HEK293 (cell line): Measurements from ENCODE around the gene NPDC1.

Experiments used
- CTCF ChIA-PET: fragments of 350-600 bp; formaldehyde crosslinking; extraction: SDS; loops from one replicate; lab custom pipeline; 2021; ENCODE audit warnings: antibody characterized with exemption; lab: Yijun Ruan, JAX
- POLR2A ChIA-PET: fragments of 300-600 bp; formaldehyde crosslinking; extraction: SDS; loops from one replicate; lab custom pipeline; 2020; ENCODE audit warnings: antibody characterized with exemption, inconsistent platforms; lab: Yijun Ruan, JAX
- H3K27ac ChIP-seq: fragments of 200-500 bp; sonication (Bioruptor generic); 2 replicates; pipeline ENCODE4 v1.5.1; 2014; ENCODE audit warnings: low read depth, low read length, control low read depth, inconsistent platforms; ENCODE audit errors: extremely low read depth
- H3K36me3 ChIP-seq, 2 experiments: fragments of 200-500 bp in 1 of 2; sonication (Bioruptor generic) in 1 of 2; 1 replicate in 1 of 2; 2 replicates in 1 of 2; pipeline ENCODE4 v1.5.1; 2014 to 2017; ENCODE audit warnings: inconsistent platforms in 2 of 2, low read length in 2 of 2; ENCODE audit not compliant: control insufficient read depth in 2 of 2, insufficient read depth in 1 of 2
- H3K4me1 ChIP-seq: fragments of 200-500 bp; sonication (Bioruptor generic); 2 replicates; pipeline ENCODE4 v1.5.1; 2014; ENCODE audit warnings: mild to moderate bottlenecking, low read length, inconsistent platforms; ENCODE audit not compliant: control insufficient read depth, insufficient read depth
- H3K4me3 ChIP-seq: 2 replicates; pipeline ENCODE4 v1.5.1; 2011; ENCODE audit warnings: low read depth, mild to moderate bottlenecking, control low read depth, low read length, moderate library complexity
- H3K9me3 ChIP-seq: fragments of 200-500 bp; sonication (Bioruptor generic); 2 replicates; pipeline ENCODE4 v1.5.1; 2014; ENCODE audit warnings: low read depth, low read length, inconsistent platforms; ENCODE audit not compliant: control insufficient read depth, insufficient read depth
- EGR2 ChIP-seq: fragments of 450-650 bp; formaldehyde crosslinking; IDR thresholded peaks from 2 replicates; pipeline ENCODE4 v1.5.1; 2016; ENCODE audit warnings: low read depth, missing biosample characterization, missing genetic modification characterization
- GLIS1 ChIP-seq: fragments of 450-650 bp; formaldehyde crosslinking; IDR thresholded peaks from 2 replicates; pipeline ENCODE4 v1.5.1; 2016; ENCODE audit warnings: missing biosample characterization, missing genetic modification characterization
- GLIS2 ChIP-seq: fragments of 450-650 bp; formaldehyde crosslinking; IDR thresholded peaks from 2 replicates; pipeline ENCODE4 v1.5.1; 2016; ENCODE audit warnings: missing biosample characterization, missing genetic modification characterization
- HOXC10 ChIP-seq: sonication (generic); formaldehyde crosslinking; IDR thresholded peaks from 2 replicates; pipeline ENCODE4 v1.8.1; 2023; ENCODE audit warnings: mild to moderate bottlenecking, missing genetic modification reagents
- IKZF3 ChIP-seq: fragments of 450-650 bp; IDR thresholded peaks from 2 replicates; pipeline ENCODE4 v1.5.0; 2018; ENCODE audit warnings: missing biosample characterization, mild to moderate bottlenecking, missing genetic modification characterization, moderate library complexity
- KLF1 ChIP-seq: fragments of 450-650 bp; formaldehyde crosslinking; IDR thresholded peaks from 2 replicates; pipeline ENCODE4 v1.5.1; 2016; ENCODE audit warnings: missing biosample characterization, missing genetic modification characterization
- KLF8 ChIP-seq: fragments of 450-650 bp; formaldehyde crosslinking; IDR thresholded peaks from 2 replicates; pipeline ENCODE4 v1.5.1; 2016; ENCODE audit warnings: missing biosample characterization, missing genetic modification characterization
- SCRT1 ChIP-seq: fragments of 450-650 bp; formaldehyde crosslinking; IDR thresholded peaks from 2 replicates; pipeline ENCODE4 v1.5.1; 2016; ENCODE audit warnings: missing biosample characterization, missing genetic modification characterization, borderline replicate concordance
- SETDB1 ChIP-seq: IDR thresholded peaks from one replicate; pipeline ENCODE4 v1.6.1; 2017; ENCODE audit warnings: mild to moderate bottlenecking, low read length, moderate library complexity, mixed read lengths; ENCODE audit not compliant: insufficient read length
- ZBTB8A ChIP-seq: fragments of 450-650 bp; formaldehyde crosslinking; IDR thresholded peaks from 2 replicates; pipeline ENCODE4 v1.5.1; 2016; ENCODE audit warnings: missing biosample characterization, missing genetic modification characterization
- ZFHX2 ChIP-seq: fragments of 450-650 bp; formaldehyde crosslinking; conservative IDR thresholded peaks from 2 replicates; pipeline ENCODE4 v1.5.1; 2016; ENCODE audit warnings: missing biosample characterization, missing genetic modification characterization
- ZFP3 ChIP-seq: fragments of 450-650 bp; formaldehyde crosslinking; IDR thresholded peaks from 2 replicates; pipeline ENCODE4 v1.5.1; 2016; ENCODE audit warnings: low read depth, missing biosample characterization, missing genetic modification characterization
- ZNF140 ChIP-seq: fragments of 450-650 bp; formaldehyde crosslinking; IDR thresholded peaks from 2 replicates; pipeline ENCODE4 v1.5.1; 2016; ENCODE audit warnings: missing biosample characterization, missing genetic modification characterization
- ZNF223 ChIP-seq: fragments of 450-650 bp; formaldehyde crosslinking; IDR thresholded peaks from 2 replicates; pipeline ENCODE4 v1.5.1; 2016; ENCODE audit warnings: missing biosample characterization, missing genetic modification characterization
- ZNF302 ChIP-seq: fragments of 450-650 bp; formaldehyde crosslinking; IDR thresholded peaks from 2 replicates; pipeline ENCODE4 v1.5.1; 2016; ENCODE audit warnings: missing biosample characterization, missing genetic modification characterization, low read depth
- ZNF341 ChIP-seq: fragments of 450-650 bp; formaldehyde crosslinking; IDR thresholded peaks from 2 replicates; pipeline ENCODE4; 2016; ENCODE audit warnings: low read depth, missing biosample characterization, missing genetic modification characterization
- ZNF514 ChIP-seq: fragments of 450-650 bp; formaldehyde crosslinking; IDR thresholded peaks from 2 replicates; pipeline ENCODE4 v1.5.1; 2016; ENCODE audit warnings: missing biosample characterization, missing genetic modification characterization
- ZNF600 ChIP-seq: fragments of 450-650 bp; formaldehyde crosslinking; IDR thresholded peaks from 2 replicates; pipeline ENCODE4 v1.5.1; 2016; ENCODE audit warnings: missing biosample characterization, missing genetic modification characterization
- ZNF623 ChIP-seq: fragments of 450-650 bp; formaldehyde crosslinking; IDR thresholded peaks from 2 replicates; pipeline ENCODE4 v1.5.1; 2016; ENCODE audit warnings: missing biosample characterization, missing genetic modification characterization
- ZNF626 ChIP-seq: fragments of 450-650 bp; sonication (Bioruptor Pico); formaldehyde crosslinking; IDR thresholded peaks from 2 replicates; pipeline ENCODE4 v1.5.1; 2018; ENCODE audit warnings: missing biosample characterization, missing genetic modification characterization, inconsistent platforms
- ZSCAN23 ChIP-seq: fragments of 450-650 bp; formaldehyde crosslinking; IDR thresholded peaks from 2 replicates; pipeline ENCODE4 v1.5.1; 2016; ENCODE audit warnings: missing biosample characterization, missing genetic modification characterization
- TF ChIP-seq, protein P1 (sequence below): fragments of 450-650 bp; formaldehyde crosslinking; conservative IDR thresholded peaks from 2 replicates; pipeline ENCODE4 v1.5.1; 2016; ENCODE audit warnings: low read depth, missing biosample characterization, missing genetic modification characterization
- TF ChIP-seq, protein P2 (sequence below): fragments of 450-650 bp; formaldehyde crosslinking; IDR thresholded peaks from 2 replicates; pipeline ENCODE4 v1.5.1; 2016; ENCODE audit warnings: missing biosample characterization, missing genetic modification characterization
- TF ChIP-seq, protein P3 (sequence below): fragments of 450-650 bp; formaldehyde crosslinking; IDR thresholded peaks from 2 replicates; pipeline ENCODE4 v1.5.1; 2017; ENCODE audit warnings: missing biosample characterization, missing genetic modification characterization
- TF ChIP-seq, protein P4 (sequence below): fragments of 450-650 bp; formaldehyde crosslinking; optimal IDR thresholded peaks from 2 replicates; pipeline ENCODE3; 2016; ENCODE audit warnings: missing biosample characterization, mild to moderate bottlenecking, missing genetic modification characterization

The NPDC1 gene

DNA sequence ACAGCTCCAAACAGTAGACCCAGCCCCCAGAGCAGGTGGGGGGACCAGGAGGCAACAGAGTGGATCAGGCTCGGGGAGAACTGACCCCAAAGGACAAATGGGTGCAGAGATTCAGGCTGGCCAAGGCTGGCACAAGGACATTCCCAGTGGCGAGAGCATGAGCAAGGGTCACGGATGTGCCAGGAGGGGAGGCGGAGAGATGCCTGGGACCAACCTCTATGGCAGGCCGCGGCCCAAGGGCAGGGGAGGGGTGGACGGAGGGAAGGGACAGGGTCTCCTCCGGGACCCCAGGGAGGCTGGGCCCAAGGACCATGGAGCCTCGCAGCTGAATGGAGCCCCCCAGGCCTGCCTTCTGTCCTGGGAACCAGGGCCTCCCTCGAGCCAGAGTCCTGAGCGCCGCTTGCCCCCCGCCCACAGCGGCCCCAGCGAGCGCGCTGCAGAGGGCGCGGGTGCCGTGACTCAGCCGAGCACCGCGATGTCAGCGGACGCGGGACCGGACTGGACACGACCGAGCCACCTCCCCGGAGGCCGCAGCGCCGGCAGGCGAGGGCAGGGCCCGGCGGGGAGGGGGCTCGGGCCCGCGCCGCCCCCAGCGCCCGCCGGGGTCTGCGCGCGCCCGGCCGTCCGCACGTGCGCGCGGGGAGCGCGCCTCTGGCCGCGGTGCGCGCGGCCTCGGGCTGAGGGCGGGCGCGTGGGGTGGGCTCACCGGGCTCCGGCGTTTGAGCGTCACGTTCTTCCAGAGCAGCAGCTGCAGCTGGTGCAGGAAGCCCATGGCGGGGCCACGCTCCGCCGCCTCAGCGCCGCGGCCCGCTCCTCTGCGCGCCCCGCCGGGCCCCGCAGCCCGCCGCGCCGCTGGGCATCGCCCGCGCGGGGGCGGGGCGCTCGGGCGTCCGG, 18.4 kb downstream of the NPDC1 start, which contains the start of gene ABCA2:
TSS of gene ABCA2 (minus strand) at position 869 of the 894 bp plus-strand sequence. CDS start at position 772, 97 bp downstream.
- peak within 1 kb of the TSS; percentile 66; the same call in 1 of the 2 replicates for H3K27ac ChIP-seq
- ChIA-PET CTCF (interaction anchor here (0.7 to 5.8 kb wide), 20 partner anchors 8 to 244 kb away, joined by 3 to 86 read pairs (median 10); partner anchors contain the start of genes CLIC3, MAN1B1, NPDC1 and RNF224), POLR2A (interaction anchor here (0.6 to 1.4 kb wide), 2 partner anchors 43 to 79 kb away, joined by 3 read pairs; no protein-coding TSS in a partner anchor)
- no peak for TF ChIP-seq IKZF3 (tag by site-specific recombination)
- no peak for TF ChIP-seq SETDB1
- no peak for TF ChIP-seq ZFP3 (tag by site-specific recombination)
- peak; percentile 57 for TF ChIP-seq ZBTB8A
- no peak for TF ChIP-seq ZNF600 (tag by site-specific recombination)
- TF ChIP-seq SCRT1: no peak
- TF ChIP-seq, protein P1, sequence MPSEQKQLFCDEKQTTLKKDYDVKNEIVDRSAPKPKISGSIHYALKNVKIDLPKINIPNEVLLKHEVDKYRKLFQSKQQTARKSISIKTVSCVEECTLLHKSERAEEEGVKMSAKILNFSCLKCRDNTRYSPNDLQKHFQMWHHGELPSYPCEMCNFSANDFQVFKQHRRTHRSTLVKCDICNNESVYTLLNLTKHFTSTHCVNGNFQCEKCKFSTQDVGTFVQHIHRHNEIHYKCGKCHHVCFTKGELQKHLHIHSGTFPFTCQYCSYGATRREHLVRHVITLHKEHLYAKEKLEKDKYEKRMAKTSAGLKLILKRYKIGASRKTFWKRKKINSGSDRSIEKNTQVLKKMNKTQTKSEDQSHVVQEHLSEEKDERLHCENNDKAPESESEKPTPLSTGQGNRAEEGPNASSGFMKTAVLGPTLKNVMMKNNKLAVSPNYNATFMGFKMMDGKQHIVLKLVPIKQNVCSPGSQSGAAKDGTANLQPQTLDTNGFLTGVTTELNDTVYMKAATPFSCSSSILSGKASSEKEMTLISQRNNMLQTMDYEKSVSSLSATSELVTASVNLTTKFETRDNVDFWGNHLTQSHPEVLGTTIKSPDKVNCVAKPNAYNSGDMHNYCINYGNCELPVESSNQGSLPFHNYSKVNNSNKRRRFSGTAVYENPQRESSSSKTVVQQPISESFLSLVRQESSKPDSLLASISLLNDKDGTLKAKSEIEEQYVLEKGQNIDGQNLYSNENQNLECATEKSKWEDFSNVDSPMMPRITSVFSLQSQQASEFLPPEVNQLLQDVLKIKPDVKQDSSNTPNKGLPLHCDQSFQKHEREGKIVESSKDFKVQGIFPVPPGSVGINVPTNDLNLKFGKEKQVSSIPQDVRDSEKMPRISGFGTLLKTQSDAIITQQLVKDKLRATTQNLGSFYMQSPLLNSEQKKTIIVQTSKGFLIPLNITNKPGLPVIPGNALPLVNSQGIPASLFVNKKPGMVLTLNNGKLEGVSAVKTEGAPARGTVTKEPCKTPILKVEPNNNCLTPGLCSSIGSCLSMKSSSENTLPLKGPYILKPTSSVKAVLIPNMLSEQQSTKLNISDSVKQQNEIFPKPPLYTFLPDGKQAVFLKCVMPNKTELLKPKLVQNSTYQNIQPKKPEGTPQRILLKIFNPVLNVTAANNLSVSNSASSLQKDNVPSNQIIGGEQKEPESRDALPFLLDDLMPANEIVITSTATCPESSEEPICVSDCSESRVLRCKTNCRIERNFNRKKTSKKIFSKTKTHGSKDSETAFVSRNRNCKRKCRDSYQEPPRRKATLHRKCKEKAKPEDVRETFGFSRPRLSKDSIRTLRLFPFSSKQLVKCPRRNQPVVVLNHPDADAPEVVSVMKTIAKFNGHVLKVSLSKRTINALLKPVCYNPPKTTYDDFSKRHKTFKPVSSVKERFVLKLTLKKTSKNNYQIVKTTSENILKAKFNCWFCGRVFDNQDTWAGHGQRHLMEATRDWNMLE (tag by site-specific recombination): no peak
- no peak for TF ChIP-seq ZSCAN23 (tag by site-specific recombination)
- 0 out of 2 replicates have a peak, but pooled peaks have one; percentile 10 for TF ChIP-seq ZNF341 (tag by site-specific recombination)
- TF ChIP-seq, protein P2, sequence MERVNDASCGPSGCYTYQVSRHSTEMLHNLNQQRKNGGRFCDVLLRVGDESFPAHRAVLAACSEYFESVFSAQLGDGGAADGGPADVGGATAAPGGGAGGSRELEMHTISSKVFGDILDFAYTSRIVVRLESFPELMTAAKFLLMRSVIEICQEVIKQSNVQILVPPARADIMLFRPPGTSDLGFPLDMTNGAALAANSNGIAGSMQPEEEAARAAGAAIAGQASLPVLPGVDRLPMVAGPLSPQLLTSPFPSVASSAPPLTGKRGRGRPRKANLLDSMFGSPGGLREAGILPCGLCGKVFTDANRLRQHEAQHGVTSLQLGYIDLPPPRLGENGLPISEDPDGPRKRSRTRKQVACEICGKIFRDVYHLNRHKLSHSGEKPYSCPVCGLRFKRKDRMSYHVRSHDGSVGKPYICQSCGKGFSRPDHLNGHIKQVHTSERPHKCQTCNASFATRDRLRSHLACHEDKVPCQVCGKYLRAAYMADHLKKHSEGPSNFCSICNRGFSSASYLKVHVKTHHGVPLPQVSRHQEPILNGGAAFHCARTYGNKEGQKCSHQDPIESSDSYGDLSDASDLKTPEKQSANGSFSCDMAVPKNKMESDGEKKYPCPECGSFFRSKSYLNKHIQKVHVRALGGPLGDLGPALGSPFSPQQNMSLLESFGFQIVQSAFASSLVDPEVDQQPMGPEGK (tag by site-specific recombination): 0 out of 2 replicates have a peak, but pooled peaks have one; percentile 44
- peak; percentile 64 for TF ChIP-seq GLIS1 (tag by site-specific recombination)
- TF ChIP-seq, protein P3, sequence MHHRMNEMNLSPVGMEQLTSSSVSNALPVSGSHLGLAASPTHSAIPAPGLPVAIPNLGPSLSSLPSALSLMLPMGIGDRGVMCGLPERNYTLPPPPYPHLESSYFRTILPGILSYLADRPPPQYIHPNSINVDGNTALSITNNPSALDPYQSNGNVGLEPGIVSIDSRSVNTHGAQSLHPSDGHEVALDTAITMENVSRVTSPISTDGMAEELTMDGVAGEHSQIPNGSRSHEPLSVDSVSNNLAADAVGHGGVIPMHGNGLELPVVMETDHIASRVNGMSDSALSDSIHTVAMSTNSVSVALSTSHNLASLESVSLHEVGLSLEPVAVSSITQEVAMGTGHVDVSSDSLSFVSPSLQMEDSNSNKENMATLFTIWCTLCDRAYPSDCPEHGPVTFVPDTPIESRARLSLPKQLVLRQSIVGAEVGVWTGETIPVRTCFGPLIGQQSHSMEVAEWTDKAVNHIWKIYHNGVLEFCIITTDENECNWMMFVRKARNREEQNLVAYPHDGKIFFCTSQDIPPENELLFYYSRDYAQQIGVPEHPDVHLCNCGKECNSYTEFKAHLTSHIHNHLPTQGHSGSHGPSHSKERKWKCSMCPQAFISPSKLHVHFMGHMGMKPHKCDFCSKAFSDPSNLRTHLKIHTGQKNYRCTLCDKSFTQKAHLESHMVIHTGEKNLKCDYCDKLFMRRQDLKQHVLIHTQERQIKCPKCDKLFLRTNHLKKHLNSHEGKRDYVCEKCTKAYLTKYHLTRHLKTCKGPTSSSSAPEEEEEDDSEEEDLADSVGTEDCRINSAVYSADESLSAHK (tag by site-specific recombination): no peak
- TF ChIP-seq ZNF223 (tag by site-specific recombination): no peak
- TF ChIP-seq HOXC10: no peak
- 0 out of 2 replicates have a peak, but pooled peaks have one; percentile 19 for TF ChIP-seq ZFHX2 (tag by site-specific recombination)
- 0 out of 2 replicates have a peak, but pooled peaks have one; percentile 12 for TF ChIP-seq EGR2 (tag by site-specific recombination)
- TF ChIP-seq GLIS2 (tag by site-specific recombination): peak; percentile 72
- TF ChIP-seq KLF8 (tag by site-specific recombination): peak; percentile 45; the same call in 1 of the 2 replicates
- TF ChIP-seq ZNF140 (tag by site-specific recombination): no peak
- no peak for TF ChIP-seq ZNF626 (tag by site-specific recombination)
- no peak for TF ChIP-seq ZNF514
- TF ChIP-seq, protein P4, sequence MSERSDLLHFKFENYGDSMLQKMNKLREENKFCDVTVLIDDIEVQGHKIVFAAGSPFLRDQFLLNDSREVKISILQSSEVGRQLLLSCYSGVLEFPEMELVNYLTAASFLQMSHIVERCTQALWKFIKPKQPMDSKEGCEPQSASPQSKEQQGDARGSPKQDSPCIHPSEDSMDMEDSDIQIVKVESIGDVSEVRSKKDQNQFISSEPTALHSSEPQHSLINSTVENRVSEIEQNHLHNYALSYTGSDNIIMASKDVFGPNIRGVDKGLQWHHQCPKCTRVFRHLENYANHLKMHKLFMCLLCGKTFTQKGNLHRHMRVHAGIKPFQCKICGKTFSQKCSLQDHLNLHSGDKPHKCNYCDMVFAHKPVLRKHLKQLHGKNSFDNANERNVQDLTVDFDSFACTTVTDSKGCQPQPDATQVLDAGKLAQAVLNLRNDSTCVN (tag by site-specific recombination): peak; percentile 52
- TF ChIP-seq KLF1 (tag by site-specific recombination): peak; percentile 39
- no peak for TF ChIP-seq ZNF302 (tag by site-specific recombination)
- no peak for TF ChIP-seq ZNF623 (tag by site-specific recombination)

More for the DNA sequence above, 18.4 kb downstream of the NPDC1 start, which contains the start of gene ABCA2:
- Histone ChIP-seq H3K9me3 (no peaks in the 10 kb centered on the region), H3K4me3 (peak within 1 kb of the TSS; percentile 42), H3K4me1 (peaks cover 2% of the 10 kb centered on the region; the same call in 1 of the 2 replicates), H3K36me3 (no peaks in the 10 kb centered on the region)
